Psoas muscle (tissue), 8 donors: ENCODE results near the gene CAB39. TPM values are rescaled to one million over a fixed set of nuclear protein-coding genes. Genes with fewer than 3 reads are reported as not detected.

ENCODE experiments used
- ATAC-seq, 4 donors: fragments of 200-7000 bp; cut with Tn5 transposase; one replicate each; pipeline ENCODE4 v1.9.1; 2020; ENCODE audit warnings: moderate library complexity in 3 of 4, mild to moderate bottlenecking in 2 of 4
- DNase-seq, 2 donors: peaks; one replicate each; pipeline ENCODE4 v3.0.0-alpha.2; 2020
- H3K27ac ChIP-seq: fragments of 200-600 bp; one replicate; pipeline ENCODE4 v1.8.0; 2022
- H3K27me3 ChIP-seq, 3 donors: fragments of 200-600 bp in 1 of 3; one replicate each; pipeline versions ENCODE4 v1.6.1 to v1.8.0; 2013 to 2022; ENCODE audit warnings: low read length in 2 of 3, mild to moderate bottlenecking in 2 of 3, moderate library complexity in 1 of 3; ENCODE audit not compliant: insufficient read depth in 3 of 3
- H3K36me3 ChIP-seq, 2 donors: fragments of 200-600 bp in 1 of 2; one replicate each; pipeline versions ENCODE4 v1.6.1 to v1.8.0; 2013 to 2022; ENCODE audit warnings: low read depth in 1 of 2, mild to moderate bottlenecking in 1 of 2, moderate library complexity in 1 of 2; ENCODE audit not compliant: insufficient read depth in 1 of 2
- H3K4me1 ChIP-seq: fragments of 200-600 bp; one replicate; pipeline ENCODE4 v1.8.0; 2022
- H3K4me3 ChIP-seq: fragments of 200-600 bp; one replicate; pipeline ENCODE4 v1.8.0; 2022; ENCODE audit warnings: mild to moderate bottlenecking
- H3K9me3 ChIP-seq: fragments of 200-600 bp; one replicate; pipeline ENCODE4 v1.8.0; 2022
- CTCF ChIP-seq: fragments of 200-600 bp; IDR thresholded peaks from one replicate; pipeline ENCODE4 v1.8.0; 2022; ENCODE audit warnings: antibody characterized with exemption
- WGBS, 3 donors: extraction: QIAGEN DNeasy Blood & Tissue Kit; methylation state at CpG; one replicate each; pipeline versions ENCODE4 v1.1.6 to v1.1.7; 2013; 5-methylcytosine and 5-hydroxymethylcytosine counted together
- intact Hi-C, 2 donors: fragments of 100-400 bp; cut with DNase I; formaldehyde crosslinking; loops; one replicate each; pipeline versions ENCODE4 v1.11.0 to v1.14.2; 2022
- polyA plus RNA-seq, 3 donors: library from polyadenylated mRNA; stranded (reverse); fragments of 200-250 nt; gene quantifications; one replicate each; pipeline ENCODE4 v1.2.3, GENCODE V29; 2013
- total RNA-seq, 4 donors: library from RNA; stranded (reverse); fragmentation: NEBNext Ultra II Directional in 2 of 4; extraction: Animal tissue kit (Norgen Biotek cat#: 25700) in 2 of 4; gene quantifications; one replicate each; pipeline versions ENCODE4 v1.2.1 to v1.2.4, GENCODE V29; 2021 to 2023
- donor health status: healthy with polysubstance abuse.
- donor health status: DM: no; HTN: no; CAD: no; lungs with moderate emphysema.
- donor health status: Bipolar disorder and iron deficiency.
- donor health status: healthy.
- donor health status: DM: yes; HTN: yes; CAD: no.
- donor health status: DM: no; HTN: no; CAD: no.
- donor health status: DM: no; HTN: no; CAD: no.
- donor health status: DM: yes; HTN: yes; CAD: no.

CAB39 gene
- total and polyA plus RNA-seq, 7 donors: 36.0 to 166 (median 123) TPM

- Histone ChIP-seq H3K27me3 (no peaks in the 10 kb centered on the region), H3K36me3 (no peaks in the 10 kb centered on the region), H3K4me1 (peaks cover 58% of the 10 kb centered on the region), H3K9me3 (no peaks in the 10 kb centered on the region), H3K4me3 (no peak overlapping the region), H3K27ac (peak overlapping the region; percentile 85)
- ATAC-seq (no peak), DNase-seq (no peak)
- no peak for TF ChIP-seq CTCF
- WGBS, 3 donors: 41 to 66% (median 43%) methylated on average over 8 of the region's 8 CpGs
- intact Hi-C loops: loop anchor here in 1 of 2 donors (2.0 kb wide), 1 partner anchor 43 kb away; the partner anchor contains the start of gene CAB39
Measured at GRCh38 chr2:230669386-230669950, 43.2 kb upstream of the CAB39 start.

- no peaks in the 10 kb centered on the region for H3K27me3 ChIP-seq
- 6 to 26% (median 9%) methylated on average over 4 of the region's 4 CpGs for WGBS, 3 donors
- DNase-seq (no peak), ATAC-seq (peak in 3 of 4 donors; percentile 46 to 64 (median 52))
- TF ChIP-seq CTCF: no peak
- peak overlapping the region; percentile 68 for H3K27ac ChIP-seq
- intact Hi-C loops: no loop called here
- no peaks in the 10 kb centered on the region for H3K36me3 ChIP-seq
- no peaks in the 10 kb centered on the region for H3K9me3 ChIP-seq
- no peak overlapping the region for H3K4me3 ChIP-seq
- H3K4me1 ChIP-seq: peaks cover 57% of the 10 kb centered on the region
Measured at GRCh38 chr2:230671117-230671516, 41.5 kb upstream of the CAB39 start.

- ATAC-seq (no peak), DNase-seq (no peak)
Measured at GRCh38 chr2:230672836-230673235, 39.8 kb upstream of the CAB39 start.

GRCh38 chr2:230674401-230674800 lies 38.2 kb upstream of the CAB39 start:
- H3K27me3 ChIP-seq: no peaks in the 10 kb centered on the region
- TF ChIP-seq CTCF: no peak
- DNase-seq (no peak), ATAC-seq (peak in 3 of 4 donors; percentile 37 to 46 (median 40))
- H3K27ac ChIP-seq: peak overlapping the region; percentile 10
- intact Hi-C loops: no loop called here
- H3K4me1 ChIP-seq: peaks cover 29% of the 10 kb centered on the region
- no peaks in the 10 kb centered on the region for H3K9me3 ChIP-seq
- 56 to 63% (median 56%) methylated on average over 2 of the region's 2 CpGs for WGBS, 3 donors
- no peaks in the 10 kb centered on the region for H3K36me3 ChIP-seq
- no peak overlapping the region for H3K4me3 ChIP-seq

More at GRCh38 chr2:230672836-230673235, 39.8 kb upstream of the CAB39 start:
- no peaks in the 10 kb centered on the region for H3K36me3 ChIP-seq
- TF ChIP-seq CTCF: no peak
- H3K27ac ChIP-seq: peak overlapping the region; percentile 30
- no peak overlapping the region for H3K4me3 ChIP-seq
- no peaks in the 10 kb centered on the region for H3K27me3 ChIP-seq
- peaks cover 43% of the 10 kb centered on the region for H3K4me1 ChIP-seq
- H3K9me3 ChIP-seq: no peaks in the 10 kb centered on the region
- intact Hi-C loops: no loop called here
- WGBS, 3 donors: 37 to 46% (median 42%) methylated on average over 12 of the region's 12 CpGs
